IMR-90 (cell line): ENCODE results near the gene APC. TPM values are rescaled to one million over a fixed set of nuclear protein-coding genes. Genes with fewer than 3 reads are reported as not detected.

Source experiments
- ATAC-seq: fragments of 200-7000 bp; cut with Tn5 transposase; 2 replicates; pipeline ENCODE4 v1.9.1; 2020; ENCODE audit warnings: low read depth, mild to moderate bottlenecking, moderate library complexity
- BruUV-seq: library from RNA; stranded (reverse); fragments of 400-500 nt; replicated peaks from 2 replicates; lab custom pipeline; 2021; lab: Mats Ljungman, UMichigan
- CTCF ChIA-PET: fragments of 300-600 bp; formaldehyde crosslinking; extraction: SDS; loops from one replicate; lab custom pipeline; 2021; ENCODE audit warnings: antibody characterized with exemption; lab: Yijun Ruan, JAX
- POLR2A ChIA-PET: fragments of 300-600 bp; sonication (Branson Sonifier 250); formaldehyde crosslinking; loops from one replicate; lab custom pipeline; 2022; ENCODE audit warnings: antibody characterized with exemption; ENCODE audit not compliant: unreplicated experiment; lab: Charles Lee
- DNase-seq: peaks from one replicate; pipeline ENCODE4 v3.0.0; 2013
- H2AFZ ChIP-seq: replicated peaks from 2 replicates; pipeline ENCODE3; 2013; ENCODE audit warnings: low read length, mild to moderate bottlenecking; ENCODE audit not compliant: poor library complexity
- H2AK5ac ChIP-seq: 2 replicates; pipeline ENCODE4 v1.6.1; 2013; ENCODE audit warnings: low read depth, low read length, inconsistent platforms
- H2AK9ac ChIP-seq: replicated peaks from 2 replicates; pipeline ENCODE3; 2013; ENCODE audit warnings: mild to moderate bottlenecking, low read depth, low read length, moderate library complexity; ENCODE audit not compliant: poor library complexity
- H2BK120ac ChIP-seq: 2 replicates; pipeline ENCODE4 v1.6.1; 2013; ENCODE audit warnings: low read depth, low read length, inconsistent platforms
- H2BK15ac ChIP-seq: 3 replicates; pipeline ENCODE4 v1.6.1; 2013; ENCODE audit warnings: low read depth, low read length, inconsistent platforms
- H2BK20ac ChIP-seq: 2 replicates; pipeline ENCODE4 v1.6.1; 2013; ENCODE audit warnings: low read depth, mild to moderate bottlenecking, inconsistent platforms, low read length, moderate library complexity
- H2BK5ac ChIP-seq: 2 replicates; pipeline ENCODE4 v1.6.1; 2013; ENCODE audit warnings: mild to moderate bottlenecking, low read depth, low read length, inconsistent platforms; ENCODE audit not compliant: poor library complexity, severe bottlenecking
- H3K14ac ChIP-seq: replicated peaks from 2 replicates; pipeline ENCODE4 v1.6.1; 2013; ENCODE audit warnings: low read depth, low read length, inconsistent platforms
- H3K18ac ChIP-seq: 2 replicates; pipeline ENCODE4 v1.6.1; 2013; ENCODE audit warnings: low read depth, low read length, control low read depth
- H3K23ac ChIP-seq: 2 replicates; pipeline ENCODE4 v1.6.1; 2013; ENCODE audit warnings: low read depth, low read length, inconsistent platforms
- H3K27ac ChIP-seq: 2 replicates; pipeline ENCODE4 v1.5.1; 2013; ENCODE audit warnings: mild to moderate bottlenecking, control low read depth, low read length; ENCODE audit not compliant: insufficient read depth
- H3K27me3 ChIP-seq: 2 replicates; pipeline ENCODE4 v1.6.1; 2013; ENCODE audit warnings: low read length; ENCODE audit not compliant: control insufficient read depth, insufficient read depth
- H3K36me3 ChIP-seq: 2 replicates; pipeline ENCODE4 v1.6.1; 2013; ENCODE audit warnings: low read length, mixed read lengths; ENCODE audit not compliant: control insufficient read depth, insufficient read depth
- H3K4ac ChIP-seq: 2 replicates; pipeline ENCODE4 v1.6.1; 2013; ENCODE audit warnings: low read depth, low read length, inconsistent platforms
- H3K4me1 ChIP-seq: 2 replicates; pipeline ENCODE4 v1.6.1; 2013; ENCODE audit warnings: low read length, mixed read lengths; ENCODE audit not compliant: control insufficient read depth, insufficient read depth
- H3K4me2 ChIP-seq: 2 replicates; pipeline ENCODE4 v1.6.1; 2013; ENCODE audit warnings: low read depth, mild to moderate bottlenecking, control low read depth, low read length, moderate library complexity
- H3K4me3 ChIP-seq: 2 replicates; pipeline ENCODE4 v1.5.1; 2013; ENCODE audit warnings: low read depth, mild to moderate bottlenecking, control low read depth, low read length, moderate library complexity; ENCODE audit not compliant: insufficient read depth
- H3K56ac ChIP-seq: 2 replicates; pipeline ENCODE4 v1.6.1; 2013; ENCODE audit warnings: low read length, inconsistent platforms; ENCODE audit not compliant: insufficient read depth; ENCODE audit errors: extremely low read depth
- H3K79me1 ChIP-seq, 2 experiments: 2 replicates each; pipeline ENCODE4 v1.6.1; 2013; ENCODE audit warnings: low read length in 2 of 2, inconsistent platforms in 1 of 2, low read depth in 1 of 2
- H3K9ac ChIP-seq: 2 replicates; pipeline ENCODE4 v1.6.1; 2013; ENCODE audit warnings: low read depth, low read length, control low read depth
- H3K9me1 ChIP-seq: 2 replicates; pipeline ENCODE4 v1.6.1; 2013; ENCODE audit warnings: low read length, inconsistent platforms; ENCODE audit not compliant: insufficient read depth
- H3K9me3 ChIP-seq: 2 replicates; pipeline ENCODE4 v1.6.1; 2013; ENCODE audit warnings: low read length; ENCODE audit not compliant: control insufficient read depth, insufficient read depth
- H4K20me1 ChIP-seq: 2 replicates; pipeline ENCODE4 v1.6.1; 2013; ENCODE audit warnings: low read length, inconsistent platforms; ENCODE audit not compliant: insufficient read depth
- H4K5ac ChIP-seq: 2 replicates; pipeline ENCODE4 v1.6.1; 2013; ENCODE audit warnings: mild to moderate bottlenecking, low read depth, low read length, control low read depth
- H4K8ac ChIP-seq, 2 experiments: 2 replicates each; pipeline ENCODE4 v1.6.1; 2013; ENCODE audit warnings: low read depth in 2 of 2, low read length in 2 of 2, control low read depth in 1 of 2, inconsistent platforms in 1 of 2
- H4K91ac ChIP-seq: 2 replicates; pipeline ENCODE4 v1.6.1; 2013; ENCODE audit warnings: low read depth, low read length, inconsistent platforms; ENCODE audit not compliant: insufficient read depth
- MAFK ChIP-seq: IDR thresholded peaks from 2 replicates; pipeline ENCODE4 v1.6.1; 2012; ENCODE audit warnings: low read depth, low read length, improper control_type of control experiment
- MAZ ChIP-seq: IDR thresholded peaks from 2 replicates; pipeline ENCODE4 v1.6.1; 2012; ENCODE audit warnings: low read depth, mild to moderate bottlenecking, low read length, improper control_type of control experiment, moderate library complexity, borderline replicate concordance
- MXI1 ChIP-seq: IDR thresholded peaks from 2 replicates; pipeline ENCODE4 v1.6.1; 2012; ENCODE audit warnings: low read depth, mild to moderate bottlenecking, low read length, moderate library complexity, borderline replicate concordance
- NFE2L2 ChIP-seq: fragments of 150-350 bp; IDR thresholded peaks from 2 replicates; pipeline ENCODE4 v1.6.1; 2016; ENCODE audit warnings: low read depth, mild to moderate bottlenecking, low read length
- POLR2A ChIP-seq: IDR thresholded peaks from 2 replicates; pipeline ENCODE4 v1.6.1; 2012; ENCODE audit warnings: mild to moderate bottlenecking, low read depth, low read length
- RAD21 ChIP-seq: IDR thresholded peaks from 2 replicates; pipeline ENCODE4 v1.6.1; 2012; ENCODE audit warnings: low read length, improper control_type of control experiment
- RCOR1 ChIP-seq: IDR thresholded peaks from 2 replicates; pipeline ENCODE4 v1.6.1; 2012; ENCODE audit warnings: mild to moderate bottlenecking, low read length, improper control_type of control experiment; ENCODE audit not compliant: insufficient replicate concordance
- RFX5 ChIP-seq: IDR thresholded peaks from 2 replicates; pipeline ENCODE4 v1.8.0; 2012; ENCODE audit warnings: low read depth, mild to moderate bottlenecking, low read length, moderate library complexity
- WGBS, 2 experiments: methylation state at CpG; one replicate each; pipeline versions ENCODE4 v1.1.5 to v1.1.7; 2013; ENCODE audit warnings: missing lambda C conversion rate in 2 of 2; ENCODE audit not compliant: insufficient read length in 1 of 2; ENCODE audit errors: extremely low coverage in 2 of 2; 5-methylcytosine and 5-hydroxymethylcytosine counted together
- dilution Hi-C: fragments of 300-500 bp; cut with HindIII; formaldehyde crosslinking; loops from one replicate; pipeline ENCODE4 v1.14.3; 2018; ENCODE audit warnings: low sequenced_read_pairs; ENCODE audit not compliant: unreplicated experiment
- in situ Hi-C: fragments of 300-500 bp; cut with MboI; formaldehyde crosslinking; loops from 3 replicates; pipeline ENCODE4 v1.14.3; 2019; ENCODE audit warnings: low sequenced_read_pairs, inconsistent platforms, mixed read lengths
- intact Hi-C: fragments of 100-400 bp; cut with micrococcal nuclease; formaldehyde crosslinking; loops from 2 replicates; pipeline ENCODE4 v1.10.0; 2022
- polyA plus RNA-seq, 3 experiments: library from polyadenylated mRNA; depleted of rRNA; stranded (reverse); fragments of >200 nt; gene quantifications; 2 replicates each; pipeline ENCODE4 v1.2.3, GENCODE V29; 2012; ENCODE audit warnings: low replicate concordance in 1 of 3
- total RNA-seq: library from RNA; depleted of rRNA; stranded (reverse); fragments of >200 nt; gene quantifications from 2 replicates; pipeline ENCODE4 v1.2.3, GENCODE V29; 2012
- TF ChIP-seq, protein P1 (sequence below): fragments of 150-350 bp; IDR thresholded peaks from 2 replicates; pipeline ENCODE4 v1.6.1; 2017; ENCODE audit warnings: mild to moderate bottlenecking, antibody characterized with exemption, low read length, low read depth

The APC gene
- total and polyA plus RNA-seq, 2 of the 4 experiments (the other 2 are of a cell fraction): 7.3 to 58.4 TPM

GRCh38 chr5:112830378-112830777 lies 92.7 kb downstream of the APC start:
- ChIA-PET POLR2A (no interaction called here), CTCF (no interaction called here)
- no peak for DNase-seq
- Histone ChIP-seq H3K4me1 (no peaks in the 10 kb centered on the region), H2AK9ac (no peak overlapping the region), H3K4ac (no peak overlapping the region), H3K27me3 (no peaks in the 10 kb centered on the region), H3K18ac (no peak overlapping the region), H3K9ac (no peak overlapping the region), H3K9me1 (no peaks in the 10 kb centered on the region), H4K91ac (no peak overlapping the region), H2BK20ac (no peak overlapping the region), H2AK5ac (no peak overlapping the region), H4K5ac (no peak overlapping the region), H3K14ac (no peak overlapping the region), H3K36me3 (peaks cover 8% of the 10 kb centered on the region), H4K8ac (no peak overlapping the region), H2BK120ac (no peak overlapping the region), H4K20me1 (no peaks in the 10 kb centered on the region), H2BK15ac (no peak overlapping the region), H3K9me3 (no peaks in the 10 kb centered on the region), H3K23ac (no peak overlapping the region), H3K4me3 (no peak overlapping the region), H3K56ac (no peak overlapping the region), H2BK5ac (no peak overlapping the region), H2AFZ (no peak overlapping the region), H3K4me2 (no peak overlapping the region), H3K27ac (no peak overlapping the region), H3K79me1 (no peaks in the 10 kb centered on the region)
- BruUV-seq: no TSS peak
- in situ Hi-C loops: no loop called here
- ATAC-seq: no peak
- dilution Hi-C loops: no loop called here
- WGBS, 2 experiments: 100% methylated on average over 1 of the region's 2 CpGs; no CpG with 5 or more reads in 1 of the 2 experiments
- TF ChIP-seq RCOR1: no peak
- no peak for TF ChIP-seq MXI1
- no peak for TF ChIP-seq POLR2A
- no peak for TF ChIP-seq RAD21
- no peak for TF ChIP-seq RFX5
- TF ChIP-seq, protein P1, sequence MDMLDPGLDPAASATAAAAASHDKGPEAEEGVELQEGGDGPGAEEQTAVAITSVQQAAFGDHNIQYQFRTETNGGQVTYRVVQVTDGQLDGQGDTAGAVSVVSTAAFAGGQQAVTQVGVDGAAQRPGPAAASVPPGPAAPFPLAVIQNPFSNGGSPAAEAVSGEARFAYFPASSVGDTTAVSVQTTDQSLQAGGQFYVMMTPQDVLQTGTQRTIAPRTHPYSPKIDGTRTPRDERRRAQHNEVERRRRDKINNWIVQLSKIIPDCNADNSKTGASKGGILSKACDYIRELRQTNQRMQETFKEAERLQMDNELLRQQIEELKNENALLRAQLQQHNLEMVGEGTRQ: no peak
- no peak for TF ChIP-seq MAZ
- TF ChIP-seq NFE2L2: no peak
- peak; percentile 49; the same call in 1 of the 2 replicates for TF ChIP-seq MAFK
- intact Hi-C loops: no loop called here
